CD4-positive, alpha-beta T cell treated with Interleukin-15 for 4 hours (primary cell): ENCODE results near the gene BCL11A.

Experiments
- DNase-seq: peaks from one replicate; pipeline ENCODE4 v3.0.0-alpha.2; 2020; ENCODE audit warnings: low spot score

Gene BCL11A

GRCh38 chr2:60461421-60462108 lies 91.9 kb downstream of the BCL11A start:
- no peak for DNase-seq

GRCh38 chr2:60460577-60461420 lies 92.7 kb downstream of the BCL11A start:
- no peak for DNase-seq

GRCh38 chr2:60459851-60460250 lies 93.6 kb downstream of the BCL11A start:
- no peak for DNase-seq

GRCh38 chr2:60456115-60456770 lies 97.2 kb downstream of the BCL11A start:
- DNase-seq: no peak

GRCh38 chr2:60453872-60454271 lies 99.6 kb downstream of the BCL11A start:
- DNase-seq: no peak

- DNase-seq: no peak
Observed at GRCh38 chr2:60453301-60453700, 100.2 kb downstream of the BCL11A start.

GRCh38 chr2:60450488-60450887 lies 103.0 kb downstream of the BCL11A start:
- DNase-seq: no peak

GRCh38 chr2:60447943-60448342 lies 105.5 kb downstream of the BCL11A start:
- DNase-seq: no peak

- DNase-seq: no peak
Observed at GRCh38 chr2:60446413-60447267, 106.8 kb downstream of the BCL11A start.

GRCh38 chr2:60445684-60446179 lies 107.7 kb downstream of the BCL11A start:
- no peak for DNase-seq

- no peak for DNase-seq
Observed at GRCh38 chr2:60442608-60443007, 110.8 kb downstream of the BCL11A start.

- no peak for DNase-seq
Observed at GRCh38 chr2:60441800-60442199, 111.7 kb downstream of the BCL11A start.

GRCh38 chr2:60440767-60441163 lies 112.7 kb downstream of the BCL11A start:
- DNase-seq: no peak

GRCh38 chr2:60440079-60440766 lies 113.2 kb downstream of the BCL11A start:
- DNase-seq: no peak

GRCh38 chr2:60439219-60439974 lies 114.1 kb downstream of the BCL11A start:
- peak; percentile 4 for DNase-seq

GRCh38 chr2:60438653-60439052 lies 114.8 kb downstream of the BCL11A start:
- no peak for DNase-seq

- DNase-seq: no peak
Observed at GRCh38 chr2:60438131-60438530, 115.3 kb downstream of the BCL11A start.

GRCh38 chr2:60437080-60437696 lies 116.3 kb downstream of the BCL11A start:
- DNase-seq: no peak

- DNase-seq: no peak
Observed at GRCh38 chr2:60433018-60433596, 120.3 kb downstream of the BCL11A start.
